ENCODE data around the gene WNT9A.
"Not testable (repeated sequence)": the region's sequence is repeated elsewhere in the genome, so short reads cannot be mapped to it uniquely, and the experiment has no call there.

The WNT9A gene

DNA sequence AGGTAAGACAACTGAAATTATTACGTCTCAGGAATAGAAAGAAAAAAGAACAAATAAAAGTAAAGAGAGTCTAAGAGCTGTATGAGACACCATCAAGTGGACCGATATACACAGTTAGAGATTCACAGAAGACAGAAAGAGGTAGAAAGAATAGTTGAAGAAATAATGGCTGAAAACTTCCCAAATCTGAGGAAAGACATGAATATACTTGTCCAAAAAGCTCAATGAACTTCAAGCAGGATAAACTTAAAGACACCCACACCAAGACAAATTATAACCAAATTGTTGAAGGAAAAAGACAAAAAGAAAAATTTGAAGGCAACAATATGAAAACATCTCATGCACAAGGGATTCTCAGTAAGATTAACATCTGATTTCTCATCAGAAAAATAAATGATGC is 39.4 kb upstream of the WNT9A start:
- H3K9me3 ChIP-seq (ENCODE audit: control insufficient read depth, insufficient read depth, low read length), result peaks cover 2% of the 10 kb centered on the region; the same call in 1 of the 2 replicates
- H3F3A ChIP-seq (ENCODE audit: control insufficient read depth, insufficient read depth), result no peaks in the 10 kb centered on the region
- no peaks in the 10 kb centered on the region for H4K20me1 ChIP-seq (ENCODE audit: control insufficient read depth, insufficient read depth, low read depth, low read length)
- TF ChIP-seq EZH2phosphoT487 (IDR thresholded peaks at IDR 0.05; ENCODE audit: borderline replicate concordance, low read length) (no peak), CTCF (IDR thresholded peaks at IDR 0.05; ENCODE audit: low read depth, low read length, poor library complexity, severe bottlenecking) (no peak)
- no peaks in the 10 kb centered on the region for H3K36me3 ChIP-seq (ENCODE audit: control insufficient read depth, low read length)
- H3K4me2 ChIP-seq (ENCODE audit: low read length), result no peak overlapping the region
- no peak overlapping the region for H3K27ac ChIP-seq (ENCODE audit: low read depth, low read length)
- H3K79me2 ChIP-seq (ENCODE audit: control insufficient read depth, low read length), result no peaks in the 10 kb centered on the region
- H3K4me1 ChIP-seq (ENCODE audit: control insufficient read depth, low read length), result no peaks in the 10 kb centered on the region
- H3K27me3 ChIP-seq (ENCODE audit: control insufficient read depth, low read length), result peaks cover 4% of the 10 kb centered on the region; the same call in 1 of the 2 replicates
- no peaks in the 10 kb centered on the region for H3K9me2 ChIP-seq (replicated peaks; ENCODE audit: control insufficient read depth, low read length)
- no peak overlapping the region for H3K4me3 ChIP-seq (ENCODE audit: low read length)

DNA sequence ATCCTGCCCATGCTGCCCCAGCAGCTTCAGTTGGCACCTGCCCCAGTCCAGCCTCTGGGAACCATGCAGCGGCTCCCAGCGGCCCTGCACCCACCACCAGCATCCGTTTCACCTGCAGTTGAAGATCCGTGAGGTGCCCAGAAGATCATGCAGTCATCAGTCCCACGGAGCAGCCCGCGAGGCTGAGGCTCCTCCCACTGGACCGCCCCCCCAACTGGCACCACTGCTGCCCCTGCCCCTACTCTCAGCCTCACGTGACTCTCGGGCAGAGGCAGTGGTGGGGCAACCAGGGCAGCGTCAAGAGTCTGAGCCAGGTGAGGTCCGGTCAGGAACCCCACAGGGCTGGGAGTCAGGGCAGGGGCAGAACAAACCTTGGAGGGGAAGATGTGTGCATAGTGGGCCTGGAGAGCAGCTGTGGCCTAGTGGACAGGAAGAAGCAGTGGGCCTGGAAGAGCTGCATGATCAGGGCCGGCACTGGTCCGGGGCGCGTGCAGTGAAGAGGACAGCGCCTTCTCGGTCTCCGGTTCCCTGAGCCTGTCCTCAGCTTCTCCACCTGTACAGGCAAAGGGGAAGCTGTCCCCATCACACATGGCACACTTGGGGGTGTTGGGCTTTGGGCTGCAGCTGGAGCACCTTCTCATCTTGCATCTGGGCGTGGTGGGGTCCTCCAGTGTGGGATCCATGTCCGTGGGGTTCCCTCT is 28.0 kb upstream of the WNT9A start:
- H3K9me2 ChIP-seq (replicated peaks; ENCODE audit: control insufficient read depth, low read length); H3K4me2 ChIP-seq (ENCODE audit: low read length); H3K4me3 ChIP-seq (ENCODE audit: low read length); H3K27ac ChIP-seq (ENCODE audit: low read depth, low read length); H3K79me2 ChIP-seq (ENCODE audit: control insufficient read depth, low read length); H3K9me3 ChIP-seq (ENCODE audit: control insufficient read depth, insufficient read depth, low read length); H3K4me1 ChIP-seq (ENCODE audit: control insufficient read depth, low read length); H3K36me3 ChIP-seq (ENCODE audit: control insufficient read depth, low read length); H3F3A ChIP-seq (ENCODE audit: control insufficient read depth, insufficient read depth); H3K27me3 ChIP-seq (ENCODE audit: control insufficient read depth, low read length); H4K20me1 ChIP-seq (ENCODE audit: control insufficient read depth, insufficient read depth, low read depth, low read length): not testable (repeated sequence)

GRCh38 chr1:227973724-227974288 is 26.1 kb upstream of the WNT9A start:
- not testable (repeated sequence) for H3K9me2 ChIP-seq (replicated peaks; ENCODE audit: control insufficient read depth, low read length); H3F3A ChIP-seq (ENCODE audit: control insufficient read depth, insufficient read depth); H3K36me3 ChIP-seq (ENCODE audit: control insufficient read depth, low read length); H3K27ac ChIP-seq (ENCODE audit: low read depth, low read length); H4K20me1 ChIP-seq (ENCODE audit: control insufficient read depth, insufficient read depth, low read depth, low read length); H3K4me1 ChIP-seq (ENCODE audit: control insufficient read depth, low read length); H3K4me2 ChIP-seq (ENCODE audit: low read length); H3K79me2 ChIP-seq (ENCODE audit: control insufficient read depth, low read length); H3K4me3 ChIP-seq (ENCODE audit: low read length); H3K9me3 ChIP-seq (ENCODE audit: control insufficient read depth, insufficient read depth, low read length); H3K27me3 ChIP-seq (ENCODE audit: control insufficient read depth, low read length)

GRCh38 chr1:227972843-227973374 is 25.2 kb upstream of the WNT9A start:
- not testable (repeated sequence) for H3K4me3 ChIP-seq (ENCODE audit: low read length); H4K20me1 ChIP-seq (ENCODE audit: control insufficient read depth, insufficient read depth, low read depth, low read length); H3K27ac ChIP-seq (ENCODE audit: low read depth, low read length); H3K27me3 ChIP-seq (ENCODE audit: control insufficient read depth, low read length); H3K79me2 ChIP-seq (ENCODE audit: control insufficient read depth, low read length); H3K4me1 ChIP-seq (ENCODE audit: control insufficient read depth, low read length); H3F3A ChIP-seq (ENCODE audit: control insufficient read depth, insufficient read depth); H3K36me3 ChIP-seq (ENCODE audit: control insufficient read depth, low read length); H3K9me2 ChIP-seq (replicated peaks; ENCODE audit: control insufficient read depth, low read length); H3K4me2 ChIP-seq (ENCODE audit: low read length); H3K9me3 ChIP-seq (ENCODE audit: control insufficient read depth, insufficient read depth, low read length)

DNA sequence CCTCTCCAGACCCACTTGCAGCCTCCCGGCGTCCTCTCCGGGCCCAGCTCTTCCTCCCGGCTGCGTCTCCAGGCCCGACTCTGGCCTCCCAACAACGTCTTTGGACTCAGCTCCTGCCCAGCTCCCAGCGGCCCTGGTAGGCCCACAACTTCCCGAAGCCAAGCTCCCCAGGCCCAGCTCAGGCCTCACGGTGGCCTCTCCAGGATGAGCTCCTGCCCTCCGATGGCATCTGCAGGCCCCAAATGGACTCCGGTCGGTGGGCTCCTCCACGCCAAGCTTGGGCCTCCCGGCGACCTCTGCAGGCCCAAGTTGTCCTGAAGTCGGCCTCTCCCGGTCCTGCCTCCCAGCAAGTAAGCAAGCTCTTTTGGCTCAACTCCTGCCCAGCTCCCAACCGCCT is 24.5 kb upstream of the WNT9A start:
- H3F3A ChIP-seq (ENCODE audit: control insufficient read depth, insufficient read depth); H4K20me1 ChIP-seq (ENCODE audit: control insufficient read depth, insufficient read depth, low read depth, low read length); H3K27me3 ChIP-seq (ENCODE audit: control insufficient read depth, low read length); H3K27ac ChIP-seq (ENCODE audit: low read depth, low read length); H3K4me3 ChIP-seq (ENCODE audit: low read length); H3K9me3 ChIP-seq (ENCODE audit: control insufficient read depth, insufficient read depth, low read length); H3K79me2 ChIP-seq (ENCODE audit: control insufficient read depth, low read length); H3K4me1 ChIP-seq (ENCODE audit: control insufficient read depth, low read length); H3K36me3 ChIP-seq (ENCODE audit: control insufficient read depth, low read length); H3K9me2 ChIP-seq (replicated peaks; ENCODE audit: control insufficient read depth, low read length); H3K4me2 ChIP-seq (ENCODE audit: low read length): not testable (repeated sequence)

- H3K79me2 ChIP-seq (ENCODE audit: control insufficient read depth, low read length); H3K4me2 ChIP-seq (ENCODE audit: low read length): not testable (repeated sequence)
Measured at GRCh38 chr1:227971643-227972282, 24.0 kb upstream of the WNT9A start.

DNA sequence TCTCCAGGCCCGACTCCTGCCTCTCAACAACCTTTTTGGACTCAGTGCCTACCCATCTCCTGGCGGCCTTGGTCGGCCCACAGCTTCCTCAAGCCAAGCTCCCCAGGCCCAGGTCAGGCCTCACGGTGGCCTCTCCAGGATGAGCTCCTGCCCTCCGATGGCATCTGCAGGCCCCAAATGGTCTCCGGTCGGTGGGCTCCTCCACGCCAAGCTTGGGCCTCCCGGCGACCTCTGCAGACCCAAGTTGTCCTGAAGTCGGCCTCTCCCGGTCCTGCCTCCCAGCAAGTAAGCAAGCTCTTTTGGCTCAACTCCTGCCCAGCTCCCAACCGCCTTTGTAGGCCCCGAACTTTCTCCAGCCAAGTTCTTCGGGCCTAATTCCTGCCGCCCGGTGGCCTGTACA is 23.5 kb upstream of the WNT9A start:
- H3K36me3 ChIP-seq (ENCODE audit: control insufficient read depth, low read length), result not testable (repeated sequence)

More at GRCh38 chr1:227971643-227972282, 24.0 kb upstream of the WNT9A start:
- not testable (repeated sequence) for H3K9me3 ChIP-seq (ENCODE audit: control insufficient read depth, insufficient read depth, low read length); H3K36me3 ChIP-seq (ENCODE audit: control insufficient read depth, low read length); H3K27me3 ChIP-seq (ENCODE audit: control insufficient read depth, low read length); H3F3A ChIP-seq (ENCODE audit: control insufficient read depth, insufficient read depth); H3K9me2 ChIP-seq (replicated peaks; ENCODE audit: control insufficient read depth, low read length); H3K4me1 ChIP-seq (ENCODE audit: control insufficient read depth, low read length); H3K4me3 ChIP-seq (ENCODE audit: low read length); H4K20me1 ChIP-seq (ENCODE audit: control insufficient read depth, insufficient read depth, low read depth, low read length); H3K27ac ChIP-seq (ENCODE audit: low read depth, low read length)

More for the DNA sequence above, 23.5 kb upstream of the WNT9A start:
- H3K4me3 ChIP-seq (ENCODE audit: low read length); H3K9me3 ChIP-seq (ENCODE audit: control insufficient read depth, insufficient read depth, low read length); H3K4me2 ChIP-seq (ENCODE audit: low read length); H3K9me2 ChIP-seq (replicated peaks; ENCODE audit: control insufficient read depth, low read length); H4K20me1 ChIP-seq (ENCODE audit: control insufficient read depth, insufficient read depth, low read depth, low read length); H3K27ac ChIP-seq (ENCODE audit: low read depth, low read length); H3K27me3 ChIP-seq (ENCODE audit: control insufficient read depth, low read length); H3K79me2 ChIP-seq (ENCODE audit: control insufficient read depth, low read length); H3K4me1 ChIP-seq (ENCODE audit: control insufficient read depth, low read length); H3F3A ChIP-seq (ENCODE audit: control insufficient read depth, insufficient read depth): not testable (repeated sequence)
